B cell (primary cell): ENCODE data around the gene TSC22D1. TPM values are rescaled to one million over a fixed set of nuclear protein-coding genes. Genes with fewer than 3 reads are reported as not detected.
A peak's percentile ranks its signal among the peaks of the same experiment; 100 is the strongest.

ENCODE experiments used
- ATAC-seq: fragments of 200-7000 bp; cut with Tn5 transposase; one replicate; pipeline ENCODE4 v1.10.0; 2021; ENCODE audit warnings: low read depth, mild to moderate bottlenecking, moderate number of reproducible peaks, moderate library complexity
- CTCF ChIA-PET: fragments of 350-600 bp; sonication (Branson Sonifier 250); formaldehyde crosslinking; loops from one replicate; lab custom pipeline; 2021; ENCODE audit warnings: antibody characterized with exemption, inconsistent platforms; lab: Charles Lee
- POLR2A ChIA-PET: fragments of 350-600 bp; sonication (Branson Sonifier 250); formaldehyde crosslinking; loops from one replicate; lab custom pipeline; 2021; ENCODE audit warnings: antibody characterized with exemption; lab: Charles Lee
- DNase-seq: peaks from one replicate; pipeline ENCODE4 v3.0.0; 2013
- H2AFZ ChIP-seq: 2 replicates; pipeline ENCODE4 v1.6.1; 2012; ENCODE audit warnings: mild to moderate bottlenecking, low read depth, low read length; ENCODE audit not compliant: insufficient read depth, poor library complexity, severe bottlenecking
- H3K27ac ChIP-seq, 2 donors: 1 replicate in 1 of 2; 2 replicates in 1 of 2; pipeline ENCODE4 v1.5.1; 2012 to 2013; ENCODE audit warnings: low read length in 2 of 2, mild to moderate bottlenecking in 2 of 2, moderate library complexity in 1 of 2
- H3K27me3 ChIP-seq, 4 experiments: fragments of 200-600 bp in 1 of 4; sonication (generic) in 1 of 4; replicated peaks in 1 of 4; 1 replicate in 2 of 4; 2 replicates in 2 of 4; pipeline versions ENCODE4 v1.6.1 to v1.7.0; 2013 to 2016; ENCODE audit warnings: low read length in 3 of 4, mild to moderate bottlenecking in 2 of 4, mixed read lengths in 1 of 4, moderate library complexity in 1 of 4; ENCODE audit not compliant: insufficient read depth in 4 of 4, control insufficient read depth in 3 of 4; ENCODE audit errors: control extremely low read depth in 1 of 4
- H3K36me3 ChIP-seq, 2 experiments: replicated peaks in 1 of 2; 1 replicate in 1 of 2; 2 replicates in 1 of 2; pipeline versions ENCODE4 v1.6.1 to v1.7.1; 2013; ENCODE audit warnings: low read length in 1 of 2; ENCODE audit not compliant: insufficient read depth in 2 of 2, control insufficient read depth in 1 of 2; ENCODE audit errors: control extremely low read depth in 1 of 2, extremely low read depth in 1 of 2
- H3K4me1 ChIP-seq, 2 donors: fragments of 200-600 bp in 1 of 2; sonication (generic) in 1 of 2; 1 replicate in 1 of 2; 2 replicates in 1 of 2; pipeline versions ENCODE4 v1.5.1 to v1.6.1; 2013 to 2017; ENCODE audit warnings: low read length in 2 of 2; ENCODE audit not compliant: control insufficient read depth in 2 of 2, insufficient read depth in 2 of 2
- H3K4me2 ChIP-seq: replicated peaks from 2 replicates; pipeline ENCODE3; 2012; ENCODE audit warnings: mild to moderate bottlenecking, low read depth, low read length; ENCODE audit not compliant: poor library complexity, severe bottlenecking
- H3K4me3 ChIP-seq, 5 experiments: fragments of 200-600 bp in 1 of 5; sonication (generic) in 1 of 5; 1 replicate in 3 of 5; 2 replicates in 2 of 5; pipeline versions ENCODE4 v1.5.1 to v1.7.0; 2011 to 2016; ENCODE audit warnings: low read length in 4 of 5, mild to moderate bottlenecking in 4 of 5, low read depth in 2 of 5, control low read depth in 1 of 5, moderate library complexity in 1 of 5; ENCODE audit not compliant: insufficient read depth in 1 of 5; ENCODE audit errors: control extremely low read depth in 1 of 5, extremely low read depth in 1 of 5
- H3K79me2 ChIP-seq: fragments of 200-600 bp; sonication (generic); one replicate; pipeline ENCODE4 v1.6.0; 2016; ENCODE audit warnings: low read length; ENCODE audit not compliant: control insufficient read depth, insufficient read depth
- H3K9ac ChIP-seq: fragments of 200-600 bp; sonication (generic); 2 replicates; pipeline ENCODE4 v1.6.1; 2017; ENCODE audit warnings: mild to moderate bottlenecking, low read length, moderate library complexity
- H3K9me3 ChIP-seq, 3 donors: one replicate each; pipeline versions ENCODE4 v1.6.1 to v1.7.1; 2013; ENCODE audit warnings: low read length in 2 of 3; ENCODE audit not compliant: control insufficient read depth in 2 of 3, insufficient read depth in 1 of 3; ENCODE audit errors: control extremely low read depth in 1 of 3
- H4K20me1 ChIP-seq: 2 replicates; pipeline ENCODE4 v1.6.0; 2012; ENCODE audit warnings: mild to moderate bottlenecking, low read length; ENCODE audit not compliant: insufficient read depth, control insufficient read depth, poor library complexity, severe bottlenecking
- H3K27ac Mint-ChIP-seq: one replicate; pipeline ENCODE4 v1.8.0; 2021; ENCODE audit warnings: mixed read lengths
- H3K27me3 Mint-ChIP-seq: one replicate; pipeline ENCODE4 v1.8.0; 2021; ENCODE audit warnings: mixed read lengths
- H3K4me1 Mint-ChIP-seq: one replicate; pipeline ENCODE4 v1.8.0; 2021; ENCODE audit warnings: mixed read lengths
- H3K4me3 Mint-ChIP-seq: one replicate; pipeline ENCODE4 v1.8.0; 2021; ENCODE audit warnings: mixed read lengths
- H3K9me3 Mint-ChIP-seq: one replicate; pipeline ENCODE4 v1.8.0; 2022; ENCODE audit warnings: mixed read lengths; ENCODE audit not compliant: insufficient read depth
- CTCF ChIP-seq: fragments of 200-600 bp; IDR thresholded peaks from one replicate; pipeline ENCODE4 v1.8.0; 2022; ENCODE audit warnings: antibody characterized with exemption, mild to moderate bottlenecking
- EZH2 ChIP-seq: IDR thresholded peaks from 2 replicates; pipeline ENCODE4 v1.6.1; 2012; ENCODE audit warnings: borderline replicate concordance, low read depth, mild to moderate bottlenecking, moderate library complexity, low read length; ENCODE audit not compliant: insufficient read depth, poor library complexity, severe bottlenecking
- WGBS: methylation state at CpG from one replicate; pipeline ENCODE4 v1.1.5; 2013; ENCODE audit warnings: missing lambda C conversion rate; ENCODE audit not compliant: insufficient coverage; 5-methylcytosine and 5-hydroxymethylcytosine counted together
- intact Hi-C: fragments of 100-400 bp; cut with micrococcal nuclease; formaldehyde crosslinking; loops from one replicate; pipeline ENCODE4 v1.10.0; 2022
- polyA plus RNA-seq: library from polyadenylated mRNA; depleted of rRNA; stranded (reverse); fragments of >200 nt; gene quantifications from 2 replicates; pipeline ENCODE4 v1.2.3, GENCODE V29; 2012
- total RNA-seq, 2 donors: library from RNA; stranded (reverse); fragments of 120-200 nt in 1 of 2; gene quantifications; 1 replicate in 1 of 2; 2 replicates in 1 of 2; pipeline versions ENCODE4 v1.2.3 to v1.2.4, GENCODE V29; 2013 to 2022

The TSC22D1 gene
- total and polyA plus RNA-seq, 2 donors (not counting 1 experiment from before 2014, with no cell fraction given): 7.0 to 36.6 TPM

GRCh38 chr13:44577236-44578066 lies 1.3 kb upstream of the TSC22D1 start:
- intact Hi-C loops: loop anchor here (1.0 to 10.0 kb wide), 11 partner anchors 95 to 1477 kb away; partner anchors contain the start of genes CCDC122, COG3, GPALPP1 and LACC1
- WGBS: under 1% methylated on average over 90 of the region's 94 CpGs

More at GRCh38 chr13:44577236-44578066, 1.3 kb upstream of the TSC22D1 start:
- Histone ChIP-seq H3K4me1 (peaks cover 13 to 18% of the 10 kb centered on the region in 2 donors), H3K4me2 (peak overlapping the region; percentile 95), H3K27ac (peak overlapping the region; percentile 97 to 98), H3K4me3 (peak overlapping the region; percentile 50 to 94 (median 77)), H3K9ac (peak overlapping the region; percentile 87), H3K36me3 (no peaks in the 10 kb centered on the region), H4K20me1 (no peaks in the 10 kb centered on the region), H3K9me3 (no peaks in the 10 kb centered on the region), H2AFZ (peak overlapping the region; percentile 91), H3K79me2 (peaks cover 1% of the 10 kb centered on the region), H3K27me3 (no peaks in the 10 kb centered on the region)
- peaks cover 1% of the 10 kb centered on the region for H3K27me3 Mint-ChIP-seq
- H3K27ac Mint-ChIP-seq: peak overlapping the region; percentile 97
- peak overlapping the region; percentile 95 for H3K4me3 Mint-ChIP-seq
- TF ChIP-seq EZH2 (no peak), CTCF (no peak)
- H3K9me3 Mint-ChIP-seq: no peaks in the 10 kb centered on the region
- ChIA-PET CTCF (interaction anchor here (0.6 to 1.0 kb wide), 2 partner anchors 94 to 340 kb away, joined by 3 read pairs; no protein-coding TSS in a partner anchor), POLR2A (no interaction called here)
- peaks cover 30% of the 10 kb centered on the region for H3K4me1 Mint-ChIP-seq
- peak; percentile 74 for ATAC-seq
- DNase-seq: peak; percentile 97
